GM18519 (cell line): ENCODE data around the gene CLIC1.

Experiments used
- ATAC-seq: cut with Tn5 transposase; IDR thresholded peaks from one replicate; pipeline ENCODE4 v1.9.1; 2021; ENCODE audit warnings: mild to moderate bottlenecking, moderate library complexity; ENCODE audit not compliant: unreplicated experiment, low FRiP score

Gene CLIC1

DNA sequence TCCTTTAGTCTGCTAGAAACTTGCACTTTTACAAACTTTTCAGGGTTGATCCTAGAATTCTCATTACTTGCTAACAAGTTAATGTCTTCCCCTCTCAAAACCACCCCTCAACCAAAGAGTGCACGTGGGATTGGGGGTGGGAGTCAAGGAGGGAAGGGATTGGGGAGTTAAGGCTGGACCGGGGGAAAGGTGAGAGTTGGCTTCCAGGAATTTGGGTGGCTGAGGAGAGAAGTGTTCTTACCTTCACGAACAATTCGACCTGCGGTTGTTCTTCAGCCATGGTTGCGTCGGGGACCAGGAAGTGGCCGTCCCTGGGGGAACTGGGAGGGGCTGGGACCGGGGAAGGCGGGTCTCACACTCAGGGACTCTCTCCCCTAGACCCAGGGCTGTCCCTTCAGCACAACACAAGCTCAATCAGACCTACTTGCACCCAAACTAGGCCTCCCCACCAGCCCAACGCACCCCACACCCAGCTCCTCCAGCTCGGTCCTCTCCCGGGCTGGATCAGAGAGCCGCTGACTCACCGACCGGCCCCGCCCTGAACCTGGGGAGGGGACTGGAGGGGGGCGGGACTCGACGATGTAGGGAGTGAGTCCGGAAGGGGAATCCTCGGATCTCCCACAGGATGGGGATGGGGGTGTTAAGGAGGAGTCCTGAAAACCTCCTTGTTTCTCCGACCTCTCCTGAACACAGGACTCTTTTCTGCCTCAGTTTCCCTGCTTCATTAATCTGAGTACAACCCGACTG, at the start of gene CLIC1:
Gene CLIC1 (minus strand): TSS at position 510 of the 747 bp plus-strand sequence. CDS start 230 bp downstream, at position 280.
- no peak for ATAC-seq

DNA sequence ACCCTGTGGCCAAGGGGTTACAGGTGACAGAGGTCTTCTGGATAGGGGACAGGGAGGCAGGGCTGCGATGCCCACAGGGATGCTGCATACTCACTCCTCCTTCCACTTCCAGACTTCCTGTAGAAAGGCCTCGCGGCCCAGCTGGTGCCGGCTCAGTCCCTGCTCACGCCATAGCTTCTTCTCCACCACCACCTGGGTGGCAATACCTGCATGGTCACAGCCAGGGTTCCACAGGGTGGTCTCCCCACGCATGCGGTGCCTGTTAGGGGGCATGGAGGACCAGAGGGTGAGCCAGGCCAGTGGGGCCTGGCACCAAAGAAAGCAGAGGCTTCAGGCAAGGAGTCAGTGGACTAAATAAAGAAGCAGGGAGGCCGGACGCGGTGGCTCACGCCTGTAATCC, 49.1 kb upstream of the CLIC1 start:
- ATAC-seq, result no peak

DNA sequence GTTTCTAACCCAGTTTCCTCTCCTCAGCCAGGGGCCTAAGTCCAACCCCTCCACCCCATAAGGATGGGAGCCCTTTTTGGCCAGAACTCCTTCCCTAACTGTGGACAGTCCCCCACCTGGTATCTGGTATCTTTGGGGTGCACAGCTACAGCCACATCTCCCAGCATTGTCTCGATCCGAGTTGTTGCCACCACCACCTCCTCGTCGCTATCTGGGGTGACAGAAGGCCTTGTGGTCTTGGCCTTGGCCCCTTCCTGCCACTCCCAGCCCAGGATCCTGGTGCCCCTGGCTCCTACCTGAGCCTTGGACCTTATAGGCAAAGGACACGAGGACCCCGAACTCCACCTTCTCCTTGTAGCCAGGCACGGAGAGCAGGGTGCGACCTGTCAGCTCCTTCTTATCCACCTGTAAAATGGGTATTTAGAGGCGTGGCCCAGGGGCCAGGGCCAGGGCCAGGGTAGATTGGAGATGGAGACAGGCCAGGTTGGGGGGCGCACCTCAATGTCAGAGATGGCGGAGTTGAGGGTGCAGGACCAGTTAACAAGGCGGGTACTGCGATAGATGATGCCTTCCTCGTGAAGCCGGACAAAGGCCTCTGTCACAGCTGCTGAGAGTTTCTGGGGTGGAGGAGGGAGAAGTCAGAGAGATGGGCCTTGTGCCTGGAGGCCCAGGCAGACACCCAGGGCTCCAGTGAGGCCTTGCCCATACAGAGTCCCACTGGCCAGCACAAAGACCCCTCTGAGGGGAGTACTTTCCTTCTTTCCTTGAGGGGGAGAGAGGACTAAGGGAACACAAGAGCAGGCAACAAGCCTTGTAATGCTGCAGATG, 48.0 kb upstream of the CLIC1 start:
- ATAC-seq, result no peak

DNA sequence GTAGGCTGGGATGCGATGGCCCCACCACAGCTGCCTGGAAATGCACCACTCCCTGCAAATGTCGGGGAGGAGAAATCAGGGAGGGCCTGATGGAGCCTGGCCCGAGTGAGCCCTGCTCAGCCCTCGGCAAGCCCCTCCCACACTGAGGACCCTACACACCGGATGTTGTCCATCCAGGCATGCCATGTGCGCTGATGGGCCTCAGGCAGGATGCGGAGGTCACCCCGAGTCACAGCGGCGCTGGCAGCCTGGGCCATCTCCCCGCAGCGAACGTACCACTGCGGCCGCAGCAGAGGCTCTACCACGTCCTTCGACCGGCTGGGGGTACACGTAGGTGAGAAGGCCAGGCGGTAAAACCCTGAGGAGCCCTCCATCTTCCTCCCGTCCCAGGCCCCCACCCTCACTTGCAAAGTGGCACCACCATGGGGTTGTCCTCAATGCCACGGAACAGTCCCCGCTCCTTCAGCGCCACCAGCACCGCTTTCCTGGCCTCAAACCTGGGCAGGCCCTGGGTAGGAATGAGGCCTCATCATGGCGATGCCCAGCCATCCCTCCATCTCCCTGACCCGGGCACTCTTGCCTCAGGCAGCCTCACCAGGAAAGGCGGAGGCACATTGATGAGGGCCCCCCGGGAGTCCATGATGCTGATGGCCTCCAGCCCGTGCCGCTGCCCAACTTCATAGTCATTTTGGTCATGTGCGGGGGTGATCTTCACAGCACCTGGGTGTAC, 46.0 kb upstream of the CLIC1 start:
- no peak for ATAC-seq

DNA sequence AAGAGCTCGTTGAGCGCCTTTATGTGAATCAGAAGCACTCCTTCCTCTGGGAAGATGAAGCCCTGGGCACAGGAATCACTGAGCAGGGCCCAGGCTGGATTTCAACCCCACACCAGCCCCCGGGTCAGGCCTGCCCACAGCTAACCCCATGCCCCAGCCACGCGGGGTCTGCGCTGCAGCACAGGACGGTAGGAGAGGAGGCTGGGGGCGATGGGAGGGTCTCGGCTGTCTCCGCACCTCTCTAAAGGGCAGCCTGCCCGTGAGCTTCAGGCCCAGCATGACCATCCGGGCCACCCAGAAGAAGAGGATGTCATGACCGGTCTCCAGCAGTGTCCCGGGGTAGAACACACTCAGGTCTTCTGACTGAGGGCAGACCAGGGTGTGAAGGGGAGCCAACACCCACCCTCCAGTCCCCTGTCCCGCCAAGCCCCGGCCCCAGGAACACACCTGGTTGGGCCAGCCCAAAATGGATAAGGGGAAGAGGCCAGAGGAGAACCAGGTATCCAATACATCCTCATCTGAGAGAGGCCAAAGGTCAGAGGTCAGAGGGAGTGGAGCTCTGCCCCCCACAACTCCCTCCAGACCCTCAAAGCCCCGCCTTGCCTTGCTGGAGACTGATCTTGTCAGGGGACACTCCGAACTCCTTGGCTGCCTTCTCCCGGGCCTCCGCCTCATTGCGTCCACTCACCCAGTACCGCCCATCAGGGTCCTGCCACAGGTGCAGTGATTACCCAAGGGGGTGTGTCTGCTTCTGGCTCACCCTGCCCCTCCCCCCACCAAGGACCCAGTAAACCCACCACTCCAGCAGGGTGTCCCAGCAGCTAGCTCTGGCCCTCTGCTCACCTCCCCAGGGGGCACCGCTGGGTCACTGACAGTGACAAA, 45.2 kb upstream of the CLIC1 start:
- ATAC-seq, result no peak

DNA sequence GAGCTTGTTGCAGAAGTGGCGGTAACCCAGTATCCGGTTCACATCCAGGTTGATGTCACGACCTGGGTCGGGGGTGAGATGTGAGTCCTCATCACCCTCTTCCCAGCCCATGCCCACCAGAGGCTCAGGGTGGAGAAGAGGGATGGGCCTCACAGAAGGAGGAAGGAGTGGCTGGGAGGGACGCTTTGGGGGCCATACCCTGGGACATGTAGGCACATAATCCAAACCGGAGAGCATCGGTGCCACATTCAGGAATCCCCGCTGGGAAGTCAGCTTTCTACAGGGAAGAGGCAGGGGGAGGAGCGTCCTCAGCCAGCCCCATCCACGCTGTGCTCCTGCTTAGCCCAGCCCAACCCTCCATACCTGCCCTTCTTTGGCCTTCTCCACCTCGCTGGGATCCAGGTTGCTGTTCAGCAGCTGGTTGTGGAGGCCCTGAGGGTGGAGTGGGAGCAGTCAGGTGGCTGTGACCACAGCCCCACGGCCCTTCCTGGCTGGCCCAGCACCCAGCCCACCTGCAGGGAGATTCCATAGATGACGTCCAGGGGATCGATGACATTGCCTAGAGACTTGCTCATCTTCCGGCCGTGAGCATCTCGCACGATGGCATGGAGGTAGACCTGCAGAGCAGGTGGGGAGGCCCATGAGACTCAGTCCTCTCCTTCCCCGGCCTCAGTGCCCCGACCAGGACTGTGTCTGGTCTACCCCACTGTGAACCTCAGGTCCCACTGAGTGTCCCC, 44.3 kb upstream of the CLIC1 start:
- no peak for ATAC-seq

DNA sequence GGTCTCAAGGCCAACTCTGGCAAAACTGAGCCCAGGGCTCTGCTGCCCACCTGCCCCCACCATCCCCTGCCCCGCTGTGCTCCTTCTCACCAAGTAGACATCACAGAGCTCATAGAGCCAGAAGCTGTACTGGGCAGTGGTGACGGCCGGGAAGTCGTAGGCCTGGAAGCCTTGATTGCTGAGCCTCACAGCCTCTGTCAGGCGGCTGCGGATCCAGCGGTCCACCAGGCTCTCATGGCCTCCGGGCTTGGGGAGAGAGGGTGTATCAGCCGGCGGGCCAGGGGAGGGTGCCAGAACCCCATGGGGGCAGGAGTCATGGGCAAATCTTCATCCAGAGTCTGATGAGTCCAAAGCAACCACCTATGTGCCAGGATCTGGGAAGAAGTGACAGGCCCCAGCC, 43.6 kb upstream of the CLIC1 start:
- no peak for ATAC-seq

DNA sequence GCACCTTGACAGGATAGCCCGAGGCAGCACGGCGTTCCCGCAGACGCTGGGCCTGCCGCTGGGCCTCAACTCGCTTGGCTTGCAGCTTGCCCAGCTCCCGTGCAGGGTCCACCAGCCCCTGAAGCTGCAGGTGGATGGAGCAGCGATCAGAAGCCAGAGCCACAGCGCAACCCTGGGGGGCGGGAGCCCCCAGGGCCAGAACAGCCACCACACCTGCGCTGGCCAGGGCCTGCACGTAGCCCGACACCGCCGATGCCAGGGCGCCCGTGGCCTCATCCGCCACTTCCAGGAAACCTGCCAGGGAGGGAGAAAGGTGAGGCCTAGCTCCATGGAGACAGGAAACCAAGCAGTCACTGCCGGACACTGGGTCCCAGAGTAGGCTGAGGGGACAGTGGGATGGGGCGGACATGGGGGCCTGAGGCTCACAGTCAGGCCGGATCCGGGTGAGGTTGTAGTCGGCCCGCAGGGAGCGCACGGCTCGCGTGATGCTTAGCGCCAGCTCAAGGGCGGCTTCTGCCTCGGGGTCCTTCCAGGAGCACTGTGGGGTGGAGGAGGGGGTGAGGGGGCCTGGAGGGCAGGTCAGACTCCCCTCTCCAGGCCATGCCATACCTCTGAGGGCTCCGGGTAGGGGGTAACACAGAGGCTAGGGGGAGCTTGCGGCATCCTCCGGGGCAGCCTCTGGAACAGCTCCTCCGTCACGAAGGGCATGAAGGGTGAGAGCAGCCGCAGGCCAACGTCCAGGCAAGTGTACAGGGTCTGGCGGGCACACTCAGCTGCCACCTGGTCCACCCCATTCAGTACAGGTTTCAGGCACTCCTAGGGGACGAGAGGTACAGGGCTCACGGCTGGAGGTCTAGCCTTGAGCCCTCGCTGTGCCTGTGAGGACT, 42.9 kb upstream of the CLIC1 start:
- ATAC-seq, result no peak

DNA sequence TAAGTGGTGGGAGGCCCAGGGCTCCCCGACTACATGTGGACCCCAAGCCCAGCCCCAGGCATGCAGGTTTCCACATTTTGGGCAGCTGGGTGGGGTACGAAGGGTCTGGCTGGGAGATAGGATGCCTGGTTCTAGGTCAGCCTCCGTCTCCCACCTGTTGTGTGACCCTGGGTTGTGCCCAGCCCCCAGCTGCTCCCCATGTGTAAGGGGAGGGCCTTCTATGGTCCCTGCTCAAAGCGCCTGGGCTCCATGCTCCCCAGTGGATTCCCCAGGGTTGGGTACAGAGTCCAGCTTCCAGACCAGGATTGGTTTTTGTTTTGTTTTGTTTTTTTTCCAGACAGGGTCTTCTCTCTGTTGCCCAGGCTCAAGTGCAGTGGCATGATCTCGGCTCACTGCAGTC, 41.9 kb upstream of the CLIC1 start:
- no peak for ATAC-seq

DNA sequence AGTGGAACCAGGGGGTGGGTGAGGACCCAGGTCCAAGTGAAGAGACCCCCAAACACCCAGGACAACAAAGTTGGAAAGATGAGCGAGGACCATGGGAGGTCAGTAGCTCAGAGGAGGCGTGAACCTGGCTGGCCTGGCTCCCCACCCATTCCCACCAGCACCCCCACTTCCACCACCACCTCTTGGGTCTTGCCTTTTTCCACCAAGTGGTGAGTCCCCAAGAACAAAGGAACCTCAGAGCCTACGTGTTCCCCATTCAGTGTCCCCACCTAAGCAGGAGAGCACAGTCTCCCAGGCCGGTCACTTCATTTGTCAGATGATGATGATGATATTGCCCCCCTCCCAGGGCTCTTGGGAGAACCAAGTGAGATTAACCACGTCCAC, 41.3 kb upstream of the CLIC1 start:
- ATAC-seq, result no peak

DNA sequence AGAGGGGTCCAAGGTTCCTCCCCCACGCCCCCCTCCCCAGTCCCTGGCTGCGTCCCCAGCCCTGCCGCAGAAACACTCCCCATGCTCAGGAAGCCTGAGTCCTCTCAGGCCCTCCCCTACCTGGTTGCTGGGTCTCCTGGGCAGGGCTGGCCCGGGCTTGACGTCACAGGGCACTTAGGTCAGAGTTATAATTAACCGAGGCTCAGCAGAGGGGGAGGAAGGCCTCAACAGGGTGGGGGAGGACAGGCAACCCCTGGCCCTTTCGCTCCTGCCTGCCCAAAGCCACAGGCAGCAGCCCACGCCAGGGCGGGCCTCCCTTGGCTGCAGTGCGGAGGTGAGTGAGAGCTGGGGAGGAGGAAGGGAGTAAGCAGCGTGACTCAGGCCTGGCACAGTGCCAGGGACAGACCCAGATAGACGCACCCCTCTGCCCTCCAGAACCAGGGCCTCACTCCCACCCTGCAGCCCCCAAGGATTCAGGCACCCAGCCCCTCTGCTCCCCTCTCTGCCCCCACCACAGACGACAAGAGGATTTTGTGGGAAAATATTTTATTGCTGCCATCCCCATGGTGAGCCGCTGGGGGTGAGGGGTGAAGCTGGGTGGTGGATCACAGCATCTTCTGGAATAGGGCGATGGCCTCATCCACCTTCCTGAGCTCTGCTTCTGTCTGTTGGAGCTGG, 40.8 kb upstream of the CLIC1 start, which contains the start of gene VWA7:
Gene VWA7 (minus strand): TSS at position 340 of the 678 bp plus-strand sequence. CDS start 549 bp downstream, outside the sequence.
- ATAC-seq, result no peak

DNA sequence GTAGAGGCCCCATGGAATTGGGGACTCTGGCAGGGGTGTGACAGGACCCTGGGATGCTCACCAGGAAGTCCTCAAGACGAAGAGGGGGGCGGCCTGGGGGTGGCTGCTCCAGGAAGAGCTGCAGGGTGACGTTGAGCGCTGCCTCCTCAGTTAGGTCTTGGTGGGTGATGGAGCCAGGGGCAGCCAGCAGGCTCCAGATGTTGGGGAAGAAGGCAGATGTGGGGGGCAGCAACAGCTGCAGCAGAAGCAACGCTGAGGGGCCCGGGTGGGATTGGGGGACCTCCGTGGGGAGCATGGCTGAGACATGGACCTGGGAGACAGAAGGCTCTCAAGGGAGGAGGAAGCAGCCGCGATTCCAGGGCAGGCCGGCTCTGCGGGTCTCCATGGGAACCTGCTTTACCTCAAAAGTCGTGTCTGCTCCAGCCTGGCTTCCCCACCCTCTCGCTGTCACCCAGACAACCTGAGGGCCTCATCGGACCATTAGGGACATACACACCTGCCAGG, 40.2 kb upstream of the CLIC1 start:
- no peak for ATAC-seq

DNA sequence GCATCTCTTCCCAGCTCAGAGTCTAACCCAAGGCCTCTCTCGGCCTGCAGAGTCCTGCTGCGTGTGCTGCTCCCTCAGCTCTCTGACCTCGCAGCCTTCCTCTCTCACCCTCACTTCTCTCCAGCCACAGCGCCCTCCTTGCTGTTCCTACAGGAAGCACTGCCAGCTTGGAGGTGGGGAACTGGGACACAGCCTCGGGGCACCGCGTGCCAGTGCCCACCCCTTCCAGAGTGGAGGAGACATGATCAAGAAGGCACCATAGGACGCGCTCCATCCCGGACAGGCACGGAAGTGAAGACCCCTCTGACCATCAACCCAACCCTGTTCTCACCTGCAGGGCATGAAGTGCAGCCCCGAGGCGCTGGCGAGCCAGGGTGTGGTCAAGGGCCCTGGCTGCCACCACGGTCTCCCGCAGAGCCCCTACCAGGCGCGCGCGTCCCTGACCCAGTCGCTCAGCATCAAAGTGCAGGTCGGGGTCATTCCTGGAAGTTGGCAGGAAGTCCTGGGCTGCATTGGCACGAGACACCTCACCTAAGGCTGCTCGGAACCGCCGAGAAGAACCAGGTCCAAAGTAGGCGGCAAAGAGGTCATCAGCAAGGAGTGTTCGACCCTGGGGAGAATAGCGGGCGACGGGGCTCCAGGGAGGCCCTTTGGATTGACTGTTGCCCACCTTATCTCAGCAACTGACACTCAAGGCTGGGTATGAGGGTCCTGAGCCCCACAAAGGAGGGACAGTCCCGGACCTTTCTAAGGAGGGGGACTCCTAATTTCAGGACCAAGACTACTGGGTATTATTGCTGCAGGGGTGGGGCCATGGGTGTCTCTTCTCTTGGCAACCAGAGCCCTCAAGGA, 39.5 kb upstream of the CLIC1 start:
- ATAC-seq, result no peak

DNA sequence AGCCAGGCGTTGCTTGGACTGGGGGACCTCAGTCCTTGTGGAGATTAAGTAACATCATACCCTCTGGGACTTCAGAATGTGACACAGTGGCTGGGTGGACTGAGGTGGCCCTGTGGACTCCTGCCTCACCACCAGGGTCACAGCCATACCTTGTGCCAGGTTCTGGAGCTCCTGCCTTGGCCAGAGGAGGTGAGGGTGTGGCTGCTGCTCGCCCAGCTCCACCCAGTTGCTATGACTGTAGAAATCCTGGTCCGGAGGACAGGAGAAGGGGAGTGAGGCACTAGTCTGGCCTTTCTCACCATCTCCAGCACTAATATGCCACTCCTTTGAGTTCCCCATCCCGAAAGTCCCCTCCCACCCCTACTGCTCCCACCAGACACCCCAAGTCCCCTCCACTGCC, 38.9 kb upstream of the CLIC1 start:
- no peak for ATAC-seq

DNA sequence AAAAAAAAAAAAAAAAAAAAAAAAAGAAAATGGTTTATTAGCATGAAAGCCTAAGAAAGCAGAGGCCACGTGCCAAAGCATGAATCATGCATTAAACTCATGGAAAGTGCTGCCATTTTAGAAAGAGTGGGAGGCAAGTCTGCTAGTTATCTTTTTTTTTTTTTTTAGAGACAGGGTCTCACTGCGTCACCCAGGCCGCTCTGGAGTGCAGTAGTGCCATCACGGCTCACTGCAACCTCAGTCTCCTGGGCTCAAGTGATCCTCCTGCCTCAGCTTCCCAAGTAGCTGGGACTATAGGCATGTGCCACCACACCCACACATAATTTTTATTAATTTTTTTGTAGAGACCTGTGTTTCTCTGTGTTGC, 35.6 kb upstream of the CLIC1 start:
- no peak for ATAC-seq

DNA sequence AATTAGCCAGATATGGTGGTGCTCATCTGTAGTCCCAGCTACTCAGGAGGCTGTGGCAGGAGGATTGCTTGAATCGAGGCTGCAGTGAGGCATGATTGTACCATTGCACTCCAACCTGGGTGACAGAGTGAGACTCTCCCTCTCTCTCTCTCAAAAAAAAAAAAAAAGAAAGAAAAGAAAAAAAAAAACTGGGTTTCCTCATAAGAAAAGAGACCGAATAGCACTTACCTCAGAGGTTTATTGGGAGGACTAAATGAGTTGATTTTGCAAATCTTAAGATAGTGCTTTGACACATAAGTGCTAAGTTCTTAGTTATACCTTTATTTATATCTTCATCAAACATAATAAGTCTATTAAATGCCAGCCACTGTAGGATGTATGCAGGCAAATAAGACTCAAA, 34.5 kb upstream of the CLIC1 start:
- ATAC-seq, result no peak
